Inflammatory macrophage (primary cell): ENCODE data around the gene TMEM217.
A peak's percentile ranks its signal among the peaks of the same experiment; 100 is the strongest.

Source experiments
- DNase-seq, 2 donors: peaks; one replicate each; pipeline ENCODE4 v3.0.0-alpha.2; 2020 to 2022

TMEM217 gene

GRCh38 chr6:37177935-37178517, 79.9 kb downstream of the TMEM217 start:
- peak in 1 of 2 donors; percentile 15 for DNase-seq

- DNase-seq = peak; percentile 66 to 89
Measured at GRCh38 chr6:37177077-37177934, 80.6 kb downstream of the TMEM217 start.

DNA sequence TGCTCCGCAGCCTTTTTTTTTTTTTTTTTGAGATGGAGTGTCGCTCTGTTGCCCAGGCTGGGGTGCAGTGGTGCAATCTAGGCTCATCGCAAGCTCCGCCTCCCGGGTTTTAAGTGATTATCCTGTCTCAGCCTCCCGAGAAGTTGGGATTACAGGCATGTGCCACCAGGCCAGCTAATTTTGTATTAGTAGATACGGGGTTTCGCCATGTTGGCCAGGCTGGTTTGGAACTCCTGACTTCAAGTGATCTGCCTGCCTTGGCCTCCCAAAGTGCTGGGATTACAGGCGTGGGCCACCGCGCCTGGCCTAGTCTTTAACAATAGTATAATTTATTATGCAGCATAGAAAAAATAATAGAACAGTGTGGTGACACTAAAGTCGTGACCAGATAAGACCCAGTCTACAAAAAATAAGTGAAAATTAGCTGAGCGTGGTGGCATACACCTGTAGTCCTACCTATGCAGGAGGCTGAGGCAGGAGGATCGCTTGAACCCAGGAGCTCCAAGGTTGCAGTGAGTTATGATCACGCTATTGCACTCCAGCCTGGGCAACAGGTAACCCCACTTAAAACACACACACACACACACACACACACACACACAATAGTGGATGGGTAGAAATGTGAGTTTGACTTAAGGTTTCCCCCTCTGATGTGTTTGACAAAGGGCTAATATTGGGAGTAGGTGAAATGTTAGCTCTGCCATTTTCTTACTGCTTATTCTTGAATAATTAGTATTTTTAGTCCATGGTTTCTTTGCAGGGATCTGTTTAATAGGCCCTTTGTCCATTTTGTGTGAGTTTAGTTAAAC, 81.5 kb downstream of the TMEM217 start:
- peak; percentile 48 to 56 for DNase-seq

DNA sequence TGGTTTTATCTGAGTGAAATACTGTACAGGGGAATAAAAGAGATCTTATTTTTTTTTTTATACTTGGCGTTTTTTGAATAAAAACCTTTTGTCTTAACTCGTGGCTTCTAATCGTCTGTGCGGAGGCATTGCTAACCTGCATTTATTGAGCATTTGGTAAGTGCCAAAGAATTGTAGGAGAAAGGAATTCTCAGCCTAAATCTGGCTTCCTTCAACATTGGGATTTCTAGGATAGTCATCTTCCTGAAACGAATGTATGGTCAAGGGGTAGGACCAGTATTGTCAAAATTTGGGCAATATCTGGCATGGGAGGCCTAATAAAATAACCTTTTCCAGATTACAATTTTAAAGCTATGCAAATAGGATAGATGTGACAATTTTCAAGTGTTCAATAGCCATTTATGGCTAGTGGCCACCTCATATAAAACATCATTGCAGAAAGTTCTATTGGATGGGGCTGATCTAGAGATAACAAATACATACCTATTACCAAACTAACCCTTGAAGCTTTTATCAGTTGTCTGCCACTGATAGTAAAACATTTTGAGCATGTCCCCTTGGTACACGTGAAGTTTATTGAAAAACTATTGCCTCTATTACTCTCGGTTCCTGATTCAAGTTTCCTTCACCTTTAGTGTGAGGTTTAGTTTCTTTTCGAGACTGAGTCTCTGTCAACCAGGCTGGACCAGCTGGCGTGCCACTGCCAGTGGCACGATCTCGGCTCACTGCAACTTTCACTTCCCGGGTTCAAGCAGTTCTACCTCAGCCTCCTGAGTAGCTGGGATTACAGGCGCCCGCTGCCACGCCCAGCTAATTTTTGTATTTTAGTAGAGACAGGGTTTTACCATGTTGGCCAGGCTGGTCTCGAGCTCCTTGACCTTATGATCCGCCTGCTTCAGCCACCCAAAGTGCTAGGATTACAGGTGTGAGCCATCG, 82.3 kb downstream of the TMEM217 start:
- DNase-seq = peak; percentile 29 to 40

- peak in 1 of 2 donors; percentile 35 for DNase-seq
Measured at GRCh38 chr6:37174515-37175331, 83.2 kb downstream of the TMEM217 start.

DNA sequence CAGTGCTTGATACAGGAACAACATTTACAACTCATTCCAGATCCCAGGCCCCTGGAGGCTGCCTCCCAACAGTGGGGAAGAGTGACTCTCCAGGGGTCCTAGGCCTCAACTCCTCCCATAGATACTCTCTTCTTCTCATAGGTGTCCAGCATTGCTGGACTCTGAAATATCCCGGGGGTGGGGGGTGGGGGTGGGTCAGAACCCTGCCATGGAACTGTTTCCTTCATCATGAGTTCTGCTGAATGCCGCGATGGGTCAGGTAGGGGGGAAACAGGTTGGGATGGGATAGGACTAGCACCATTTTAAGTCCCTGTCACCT, 83.8 kb downstream of the TMEM217 start:
- peak in 1 of 2 donors; percentile 9 for DNase-seq

DNA sequence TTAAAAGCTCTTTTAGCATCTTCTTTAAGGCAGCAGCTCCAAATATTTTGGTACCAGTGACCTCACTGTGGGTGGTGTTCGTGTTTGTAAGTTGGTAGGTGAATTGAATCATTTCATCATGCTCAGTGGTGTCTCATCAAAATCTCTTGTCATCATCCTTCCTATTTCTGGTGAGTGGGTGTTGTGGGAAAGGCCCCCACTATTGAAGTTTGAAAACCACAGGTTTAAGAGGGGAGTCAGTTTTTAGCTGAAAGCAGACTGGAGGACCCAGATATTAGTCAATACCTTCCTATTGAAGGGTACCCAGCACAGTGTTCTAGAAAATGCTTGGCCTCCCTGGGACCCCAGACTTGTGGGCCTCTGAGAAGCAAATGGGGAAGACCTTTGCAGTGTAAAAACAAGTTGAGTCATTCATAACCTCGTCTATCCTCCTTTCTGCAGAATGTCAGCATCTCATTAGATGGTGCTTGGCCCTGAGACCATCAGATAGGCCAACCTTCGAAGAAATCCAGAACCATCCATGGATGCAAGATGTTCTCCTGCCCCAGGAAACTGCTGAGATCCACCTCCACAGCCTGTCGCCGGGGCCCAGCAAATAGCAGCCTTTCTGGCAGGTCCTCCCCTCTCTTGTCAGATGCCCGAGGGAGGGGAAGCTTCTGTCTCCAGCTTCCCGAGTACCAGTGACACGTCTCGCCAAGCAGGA, 84.3 kb downstream of the TMEM217 start:
- DNase-seq = peak; percentile 78

GRCh38 chr6:37172912-37173492, 84.9 kb downstream of the TMEM217 start:
- peak in 1 of 2 donors; percentile 7 for DNase-seq

DNA sequence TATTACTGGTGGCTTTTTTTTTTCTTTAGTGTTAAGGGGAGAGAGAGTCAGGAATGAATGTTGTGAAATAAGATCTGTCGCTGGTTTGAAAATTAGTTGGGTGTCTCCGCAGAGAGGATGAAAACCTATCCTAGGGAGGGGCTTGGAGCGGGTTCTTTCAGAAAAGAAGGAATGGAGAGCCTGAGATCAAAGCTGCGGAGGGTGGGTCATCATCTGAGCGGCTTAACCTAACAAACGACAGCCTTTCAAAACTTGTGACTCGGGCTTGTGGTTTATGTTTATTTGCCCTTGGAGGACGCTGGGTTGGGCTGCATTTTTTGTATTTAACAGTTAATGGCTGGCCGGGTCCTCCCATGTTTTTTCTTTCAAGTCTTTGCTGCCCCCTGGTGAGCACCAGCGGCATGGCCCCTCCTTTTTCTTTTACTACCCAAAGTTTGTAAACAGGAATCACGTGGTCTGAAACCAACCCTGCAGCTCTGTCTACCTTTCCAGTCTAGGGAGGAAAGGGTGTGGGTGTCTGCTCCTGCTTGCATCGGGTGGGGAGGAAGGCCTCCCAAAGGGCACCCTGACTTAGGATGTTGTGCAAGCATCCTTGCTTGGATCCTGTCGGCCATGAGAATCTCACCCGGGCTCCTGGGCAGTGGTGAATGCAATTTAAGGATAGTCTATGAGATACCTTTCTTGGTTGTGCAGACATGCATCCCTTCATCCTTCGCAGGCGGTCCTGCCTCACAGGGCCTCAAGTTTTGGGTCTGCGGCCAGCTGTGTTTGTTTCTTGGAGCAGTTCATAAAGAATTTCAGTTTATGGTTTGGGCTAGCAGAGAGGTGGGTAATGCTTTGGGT, 85.8 kb downstream of the TMEM217 start:
- DNase-seq = peak; percentile 90 to 97

GRCh38 chr6:37171201-37171969, 86.6 kb downstream of the TMEM217 start:
- DNase-seq = peak in 1 of 2 donors; percentile 35

DNA sequence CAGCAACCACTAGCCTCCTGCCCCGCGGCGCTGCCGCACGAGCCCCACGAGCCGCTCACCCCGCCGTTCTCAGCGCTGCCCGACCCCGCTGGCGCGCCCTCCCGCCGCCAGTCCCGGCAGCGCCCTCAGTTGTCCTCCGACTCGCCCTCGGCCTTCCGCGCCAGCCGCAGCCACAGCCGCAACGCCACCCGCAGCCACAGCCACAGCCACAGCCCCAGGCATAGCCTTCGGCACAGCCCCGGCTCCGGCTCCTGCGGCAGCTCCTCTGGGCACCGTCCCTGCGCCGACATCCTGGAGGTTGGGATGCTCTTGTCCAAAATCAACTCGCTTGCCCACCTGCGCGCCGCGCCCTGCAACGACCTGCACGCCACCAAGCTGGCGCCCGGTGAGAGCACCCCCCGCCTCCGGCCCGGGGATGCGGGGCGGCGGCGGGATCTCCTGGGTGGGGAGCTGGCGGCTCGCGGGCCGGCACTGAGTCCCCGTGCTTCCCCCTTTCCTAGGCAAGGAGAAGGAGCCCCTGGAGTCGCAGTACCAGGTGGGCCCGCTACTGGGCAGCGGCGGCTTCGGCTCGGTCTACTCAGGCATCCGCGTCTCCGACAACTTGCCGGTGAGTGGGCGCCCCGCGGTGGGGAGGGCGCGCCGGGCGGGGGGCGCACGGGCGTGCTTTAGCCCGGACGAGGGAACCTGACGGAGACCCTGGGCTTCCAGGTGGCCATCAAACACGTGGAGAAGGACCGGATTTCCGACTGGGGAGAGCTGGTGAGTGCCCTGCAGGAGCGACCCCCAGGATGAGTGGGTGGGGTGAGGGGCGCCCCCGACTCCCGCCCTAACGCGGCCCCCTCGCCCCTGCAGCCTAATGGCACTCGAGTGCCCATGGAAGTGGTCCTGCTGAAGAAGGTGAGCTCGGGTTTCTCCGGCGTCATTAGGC, 87.4 kb downstream of the TMEM217 start:
- DNase-seq = peak; percentile 69 to 73

- DNase-seq = peak; percentile 96 to 98
Measured at GRCh38 chr6:37169496-37170272, 88.3 kb downstream of the TMEM217 start, which contains the start of gene PIM1. TSS of gene PIM1 (plus strand) at chr6:37170152. CDS start at chr6:37170576, 424 bp downstream.

- peak; percentile 76 to 86 for DNase-seq
Measured at GRCh38 chr6:37168811-37169495, 89.0 kb downstream of the TMEM217 start.

GRCh38 chr6:37168163-37168758, 89.7 kb downstream of the TMEM217 start:
- no peak for DNase-seq

DNA sequence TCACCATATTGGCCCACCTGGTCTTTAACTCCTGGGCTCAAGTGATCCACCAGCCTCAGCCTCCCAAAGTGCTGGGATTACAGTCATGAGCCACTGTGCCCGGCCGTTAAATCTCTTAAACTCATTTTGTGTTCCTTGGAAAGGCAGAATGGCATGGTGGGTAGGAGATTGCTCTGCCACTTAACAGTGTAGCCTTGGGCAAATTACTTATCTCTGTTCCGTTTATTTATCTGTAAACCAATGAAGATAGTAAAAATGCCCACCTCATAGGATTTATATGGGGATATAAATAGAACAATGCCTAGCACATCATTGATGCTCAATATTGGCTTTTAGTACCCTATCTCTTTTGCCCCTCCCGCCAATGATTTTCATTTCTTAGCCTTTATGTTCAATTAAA, 95.2 kb downstream of the TMEM217 start:
- DNase-seq = no peak
